H1 (cell line): ENCODE results near the gene PGP. TPM values are rescaled to one million over a fixed set of nuclear protein-coding genes. Genes with fewer than 3 reads are reported as not detected.
A peak's percentile ranks its signal among the peaks of the same experiment; 100 is the strongest.

Experiments
- ASH2L ChIP-seq: fragments of 200-600, 300-600 bp; sonication (generic); IDR thresholded peaks from one replicate; pipeline ENCODE4 v1.7.1; 2017; ENCODE audit warnings: low read length
- CBX5 ChIP-seq: fragments of 300-800, 300-1000 bp; sonication (generic); IDR thresholded peaks from 2 replicates; pipeline ENCODE4 v1.7.1; 2016; ENCODE audit warnings: antibody characterized with exemption, low read length, low read depth
- CREB1 ChIP-seq: IDR thresholded peaks from 2 replicates; pipeline ENCODE4 v1.6.1; 2012; ENCODE audit warnings: inconsistent platforms
- CTBP2 ChIP-seq: IDR thresholded peaks from 2 replicates; pipeline ENCODE4 v1.7.0; 2011; ENCODE audit warnings: borderline replicate concordance, mild to moderate bottlenecking, moderate library complexity, mixed read lengths, low read length; ENCODE audit not compliant: insufficient read depth, insufficient read length
- EGR1 ChIP-seq: IDR thresholded peaks from 2 replicates; pipeline ENCODE4 v1.6.1; 2011; ENCODE audit warnings: low read depth, low read length, borderline replicate concordance
- EZH2 ChIP-seq: fragments of 200-600 bp; sonication (generic); IDR thresholded peaks from 2 replicates; pipeline ENCODE4 v1.7.1; 2012; ENCODE audit warnings: low read depth, mild to moderate bottlenecking, moderate library complexity, low read length, inconsistent platforms; ENCODE audit not compliant: severe bottlenecking
- FOSL1 ChIP-seq: IDR thresholded peaks from 2 replicates; pipeline ENCODE4 v1.6.1; 2011; ENCODE audit warnings: mild to moderate bottlenecking, low read depth, low read length, moderate library complexity; ENCODE audit not compliant: insufficient read depth
- KDM1A ChIP-seq: fragments of 200-600, 300-600 bp; sonication (generic); IDR thresholded peaks from 2 replicates; pipeline ENCODE4 v1.7.1; 2016; ENCODE audit warnings: mild to moderate bottlenecking, low read length, borderline replicate concordance
- NANOG ChIP-seq: IDR thresholded peaks from 2 replicates; pipeline ENCODE4 v1.6.1; 2011; ENCODE audit warnings: low read length, low read depth, mild to moderate bottlenecking, inconsistent platforms; ENCODE audit not compliant: insufficient read depth, poor library complexity, severe bottlenecking
- POLR2A ChIP-seq, 2 experiments: IDR thresholded peaks; 1 replicate in 1 of 2; 2 replicates in 1 of 2; pipeline ENCODE4 v1.6.1; 2011; ENCODE audit warnings: low read depth in 2 of 2, low read length in 2 of 2, mild to moderate bottlenecking in 2 of 2; ENCODE audit errors: control extremely low read depth in 1 of 2
- POLR2AphosphoS5 ChIP-seq: IDR thresholded peaks from 2 replicates; pipeline ENCODE4 v1.6.1; 2011; ENCODE audit warnings: low read depth, low read length
- RNF2 ChIP-seq: fragments of 200-900, 300-1000 bp; sonication (generic); IDR thresholded peaks from 2 replicates; pipeline ENCODE4 v1.7.1; 2016; ENCODE audit warnings: borderline replicate concordance, low read depth, mild to moderate bottlenecking, antibody characterized with exemption, low read length; ENCODE audit not compliant: poor library complexity, severe bottlenecking; ENCODE audit errors: missing control alignments
- RXRA ChIP-seq: IDR thresholded peaks from 2 replicates; pipeline ENCODE4 v1.6.1; 2011; ENCODE audit warnings: low read depth, mild to moderate bottlenecking, low read length, moderate library complexity; ENCODE audit not compliant: insufficient read depth
- SP1 ChIP-seq: IDR thresholded peaks from 2 replicates; pipeline ENCODE4 v1.6.1; 2011; ENCODE audit warnings: low read depth, low read length
- SUZ12 ChIP-seq: fragments of 200-600 bp; sonication (generic); IDR thresholded peaks from 2 replicates; pipeline ENCODE4 v1.6.1; 2012; ENCODE audit warnings: mild to moderate bottlenecking, inconsistent platforms, low read length, moderate library complexity, mixed read lengths
- YY1 ChIP-seq: IDR thresholded peaks from 2 replicates; pipeline ENCODE4 v1.6.1; 2011; ENCODE audit warnings: low read depth, mild to moderate bottlenecking, low read length
- ZNF274 ChIP-seq: IDR thresholded peaks from 2 replicates; pipeline ENCODE4 v1.7.0; 2012; ENCODE audit warnings: low read length, borderline replicate concordance; ENCODE audit errors: extremely low read depth
- polyA plus RNA-seq, 7 experiments: library from polyadenylated mRNA; depleted of rRNA in 3 of 7; stranded (reverse) in 5 of 7; unstranded in 2 of 7; fragments of >200 nt in 5 of 7; fragments of 200-250 nt in 2 of 7; gene quantifications; 1 replicate in 5 of 7; 2 replicates in 1 of 7; 4 replicates in 1 of 7; pipeline versions ENCODE4 v1.2.1 to v1.2.3, GENCODE V29; 2011 to 2013; ENCODE audit warnings: missing spikeins in 2 of 7, mixed read lengths in 2 of 7
- total RNA-seq: library from RNA; stranded (reverse); fragmentation: NEBNext Ultra II Directional; extraction: Animal tissue kit (Norgen Biotek cat#: 25700); gene quantifications from 2 replicates; pipeline ENCODE4 v1.2.1, GENCODE V29; 2021
- TF ChIP-seq, protein P1 (sequence below): IDR thresholded peaks from 2 replicates; pipeline ENCODE4 v1.6.1; 2012; ENCODE audit warnings: low read length, inconsistent platforms
- TF ChIP-seq, protein P2 (sequence below): IDR thresholded peaks from 2 replicates; pipeline ENCODE4 v1.6.1; 2011; ENCODE audit warnings: low read depth, mild to moderate bottlenecking, low read length; ENCODE audit not compliant: insufficient read depth

The PGP gene
- total and polyA plus RNA-seq, 2 of the 8 experiments (the other 6 are each of a cell fraction or from before 2014, with no cell fraction given), result 30.9 to 55.9 TPM

DNA sequence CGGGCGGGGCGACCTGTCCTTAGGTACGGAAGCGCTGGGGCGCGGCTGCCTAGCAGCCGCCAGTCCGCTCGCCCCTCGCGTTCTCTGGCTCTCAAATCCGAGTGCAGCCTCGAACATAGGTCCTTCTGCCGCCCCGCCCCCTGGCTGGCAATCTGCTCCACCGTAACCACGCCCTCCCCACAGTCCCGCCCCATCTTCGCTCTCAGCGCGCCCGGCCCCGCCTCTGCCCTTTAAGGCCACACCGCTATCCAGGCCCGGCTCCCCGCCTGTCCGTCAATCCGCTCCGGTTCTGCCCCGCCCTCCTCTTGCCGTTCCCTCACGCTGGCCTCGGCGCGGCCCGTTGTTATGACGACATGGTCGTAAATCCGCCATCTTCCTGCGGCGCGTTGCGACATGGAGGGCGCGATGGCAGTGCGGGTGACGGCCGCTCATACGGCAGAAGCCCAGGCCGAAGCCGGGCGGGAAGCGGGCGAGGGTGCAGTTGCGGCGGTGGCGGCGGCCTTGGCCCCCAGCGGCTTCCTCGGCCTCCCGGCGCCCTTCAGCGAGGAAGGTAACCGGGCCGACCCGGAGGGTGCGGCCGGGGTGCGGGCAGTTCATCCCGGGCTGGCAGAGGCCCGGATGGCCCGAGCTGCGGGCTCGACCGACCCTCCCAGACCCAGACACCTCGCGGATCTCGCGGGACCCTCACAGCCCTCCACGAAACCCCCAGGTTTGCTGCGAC is 8.7 kb upstream of the PGP start, which contains the start of gene E4F1 (continued):
- TF ChIP-seq RNF2 (no peak), POLR2A (IDR thresholded peaks at IDR 0.05; ENCODE audit: control extremely low read depth in 1 of 2, low read depth in 2 of 2, low read length in 2 of 2) (peak in 1 of 2 experiments; percentile 99; a peak in 2 of 3 replicates), NANOG (no peak), FOSL1 (no peak), EZH2 (no peak), SUZ12 (no peak), RXRA (no peak), ZNF274 (no peak), CREB1 (peak; percentile 97), KDM1A (no peak), EGR1 (no peak), POLR2AphosphoS5 (peak; percentile 94), ASH2L (no peak), SP1 (0 out of 2 replicates have a peak, but pooled peaks have one; percentile 5), CBX5 (no peak), CTBP2 (no peak), YY1 (peak; percentile 84)
- TF ChIP-seq, protein P1, sequence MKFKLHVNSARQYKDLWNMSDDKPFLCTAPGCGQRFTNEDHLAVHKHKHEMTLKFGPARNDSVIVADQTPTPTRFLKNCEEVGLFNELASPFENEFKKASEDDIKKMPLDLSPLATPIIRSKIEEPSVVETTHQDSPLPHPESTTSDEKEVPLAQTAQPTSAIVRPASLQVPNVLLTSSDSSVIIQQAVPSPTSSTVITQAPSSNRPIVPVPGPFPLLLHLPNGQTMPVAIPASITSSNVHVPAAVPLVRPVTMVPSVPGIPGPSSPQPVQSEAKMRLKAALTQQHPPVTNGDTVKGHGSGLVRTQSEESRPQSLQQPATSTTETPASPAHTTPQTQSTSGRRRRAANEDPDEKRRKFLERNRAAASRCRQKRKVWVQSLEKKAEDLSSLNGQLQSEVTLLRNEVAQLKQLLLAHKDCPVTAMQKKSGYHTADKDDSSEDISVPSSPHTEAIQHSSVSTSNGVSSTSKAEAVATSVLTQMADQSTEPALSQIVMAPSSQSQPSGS, result no peak
- TF ChIP-seq, protein P2, sequence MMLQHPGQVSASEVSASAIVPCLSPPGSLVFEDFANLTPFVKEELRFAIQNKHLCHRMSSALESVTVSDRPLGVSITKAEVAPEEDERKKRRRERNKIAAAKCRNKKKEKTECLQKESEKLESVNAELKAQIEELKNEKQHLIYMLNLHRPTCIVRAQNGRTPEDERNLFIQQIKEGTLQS, result peak; percentile 96
